Activated CD8-positive, alpha-beta T cell treated with anti-CD3 and anti-CD28 coated beads for 36 hours (primary cell): ENCODE results near the gene BTLA. TPM values are rescaled to one million over a fixed set of nuclear protein-coding genes. Genes with fewer than 3 reads are reported as not detected.
A peak's percentile ranks its signal among the peaks of the same experiment; 100 is the strongest.
"Not testable (repeated sequence)": the region's sequence is repeated elsewhere in the genome, so short reads cannot be mapped to it uniquely, and the experiment has no call there.

Experiments
- ATAC-seq: fragments of 200-7000 bp; cut with Tn5 transposase; one replicate; pipeline ENCODE4 v1.10.0; 2021; ENCODE audit warnings: mild to moderate bottlenecking, moderate library complexity
- CTCF ChIA-PET: fragments of 350-600 bp; sonication (Branson Sonifier 250); formaldehyde crosslinking; loops from one replicate; lab custom pipeline; 2021; ENCODE audit warnings: antibody characterized with exemption; lab: Charles Lee
- POLR2A ChIA-PET: fragments of 350-600 bp; sonication (Branson Sonifier 250); formaldehyde crosslinking; loops from one replicate; lab custom pipeline; 2021; ENCODE audit warnings: antibody characterized with exemption; lab: Charles Lee
- DNase-seq: peaks from one replicate; pipeline ENCODE4 v3.0.0-alpha.2; 2020
- H3K27ac Mint-ChIP-seq: one replicate; pipeline ENCODE4 v1.8.0; 2021; ENCODE audit warnings: mild to moderate bottlenecking, mixed read lengths
- H3K27me3 Mint-ChIP-seq: one replicate; pipeline ENCODE4 v1.8.0; 2021; ENCODE audit warnings: mixed read lengths
- H3K36me3 Mint-ChIP-seq: one replicate; pipeline ENCODE4 v1.8.0; 2021; ENCODE audit warnings: low read depth, mixed read lengths
- H3K4me1 Mint-ChIP-seq: one replicate; pipeline ENCODE4 v1.8.0; 2021; ENCODE audit warnings: low read depth, mixed read lengths
- H3K4me3 Mint-ChIP-seq: one replicate; pipeline ENCODE4 v1.8.0; 2021; ENCODE audit warnings: mild to moderate bottlenecking, moderate library complexity, mixed read lengths
- H3K9me3 Mint-ChIP-seq: one replicate; pipeline ENCODE4 v1.8.0; 2021; ENCODE audit warnings: mixed read lengths
- CTCF ChIP-seq: fragments of 200-600 bp; IDR thresholded peaks from one replicate; pipeline ENCODE4 v1.8.0; 2022; ENCODE audit warnings: antibody characterized with exemption, mild to moderate bottlenecking
- intact Hi-C: fragments of 100-400 bp; cut with micrococcal nuclease; formaldehyde crosslinking; loops from one replicate; pipeline ENCODE4 v1.10.0; 2022
- total RNA-seq, 2 experiments: library from RNA; stranded (reverse); gene quantifications; one replicate each; pipeline ENCODE4 v1.2.3, GENCODE V29; 2021

The BTLA gene
- total RNA-seq, 2 experiments from 2014 or later: 12.8 to 13.2 TPM

GRCh38 chr3:112467539-112467938 is 31.7 kb downstream of the BTLA start:
- no peak for TF ChIP-seq CTCF
- no peaks in the 10 kb centered on the region for H3K27me3 Mint-ChIP-seq
- DNase-seq: no peak
- no peaks in the 10 kb centered on the region for H3K9me3 Mint-ChIP-seq
- no peak for ATAC-seq
- H3K27ac Mint-ChIP-seq: peak overlapping the region; percentile 23
- H3K36me3 Mint-ChIP-seq: peaks cover 59% of the 10 kb centered on the region
- ChIA-PET POLR2A (interaction anchor here (0.6 kb wide), 1 partner anchor 11 kb away, joined by 3 read pairs; no protein-coding TSS in a partner anchor), CTCF (interaction anchor here (2.1 to 2.4 kb wide), 2 partner anchors 10 to 26 kb away, joined by 4 to 6 read pairs; no protein-coding TSS in a partner anchor)
- peaks cover 83% of the 10 kb centered on the region for H3K4me1 Mint-ChIP-seq
- no peak overlapping the region for H3K4me3 Mint-ChIP-seq
- intact Hi-C loops: no loop called here

DNA sequence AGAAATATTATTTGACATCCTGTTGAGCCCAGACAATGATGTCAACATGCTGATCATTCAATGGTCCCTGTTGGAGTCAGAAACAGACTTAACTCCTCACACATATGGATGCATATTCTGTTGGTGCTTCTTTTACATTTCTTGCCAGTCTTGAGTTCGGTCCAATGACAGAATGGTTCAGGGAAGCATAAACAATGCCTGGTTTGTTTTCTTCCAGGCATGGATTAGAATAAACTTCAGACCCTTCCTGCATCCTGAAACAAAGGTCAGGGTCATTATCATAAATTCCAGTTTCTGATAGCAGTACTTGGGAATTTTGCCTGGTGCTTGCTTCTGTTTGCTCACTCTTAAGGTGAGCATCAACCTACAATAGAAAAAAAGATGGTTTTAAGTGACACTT is 33.3 kb downstream of the BTLA start:
- POLR2A ChIA-PET: interaction anchor here (0.7 to 1.3 kb wide), 2 partner anchors 48 to 600 kb away, joined by 3 read pairs; no protein-coding TSS in a partner anchor
- CTCF ChIA-PET: interaction anchor here (0.6 to 2.4 kb wide), 2 partner anchors 12 to 423 kb away, joined by 3 to 6 read pairs; no protein-coding TSS in a partner anchor
- H3K27ac Mint-ChIP-seq: no peak overlapping the region
- H3K4me1 Mint-ChIP-seq: peaks cover 83% of the 10 kb centered on the region
- DNase-seq (no peak), ATAC-seq (no peak)
- intact Hi-C loops: no loop called here
- H3K36me3 Mint-ChIP-seq: peaks cover 60% of the 10 kb centered on the region
- peaks cover 4% of the 10 kb centered on the region for H3K9me3 Mint-ChIP-seq
- no peaks in the 10 kb centered on the region for H3K27me3 Mint-ChIP-seq
- TF ChIP-seq CTCF: no peak
- H3K4me3 Mint-ChIP-seq: no peak overlapping the region

- Mint-ChIP-seq H3K27ac (peak overlapping the region; percentile 89), H3K9me3 (peaks cover 5% of the 10 kb centered on the region), H3K4me3 (peak overlapping the region; percentile 37), H3K27me3 (no peaks in the 10 kb centered on the region), H3K36me3 (peaks cover 52% of the 10 kb centered on the region), H3K4me1 (peaks cover 84% of the 10 kb centered on the region)
- CTCF ChIA-PET: interaction anchor here (1.3 kb wide), 1 partner anchor 25 kb away, joined by 4 read pairs; no protein-coding TSS in a partner anchor
- TF ChIP-seq CTCF: no peak
- POLR2A ChIA-PET: interaction anchor here (0.8 to 1.1 kb wide), 3 partner anchors 35 to 134 kb away, joined by 3 to 5 read pairs (median 4); partner anchors contain the start of gene BTLA
- ATAC-seq: no peak
- DNase-seq: no peak
- intact Hi-C loops: loop anchor here (2.0 kb wide), 2 partner anchors 27 to 35 kb away; partner anchors contain the start of gene BTLA
Observed at GRCh38 chr3:112464264-112464663, 35.0 kb downstream of the BTLA start.

DNA sequence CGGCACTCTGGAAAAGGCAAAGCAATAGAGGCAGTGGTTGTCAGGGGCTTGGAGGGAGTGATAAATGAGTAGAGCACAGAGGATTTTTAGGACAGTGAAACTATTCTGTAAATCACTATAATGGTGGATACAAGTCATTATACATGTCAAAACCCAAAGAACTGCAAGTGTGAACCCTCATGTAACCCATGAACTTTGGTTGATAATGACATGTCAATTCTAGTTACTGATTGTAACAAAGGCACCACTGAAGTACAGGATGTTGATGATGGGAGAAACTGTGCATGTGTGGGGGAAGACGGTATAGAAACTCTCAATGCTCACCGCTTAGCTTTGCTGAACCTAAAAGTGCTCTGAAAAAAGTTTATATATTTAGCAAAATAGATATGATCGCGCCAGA is 36.0 kb downstream of the BTLA start:
- intact Hi-C loops: no loop called here
- Mint-ChIP-seq H3K27me3 (no peaks in the 10 kb centered on the region), H3K4me1 (peaks cover 77% of the 10 kb centered on the region), H3K36me3 (peaks cover 52% of the 10 kb centered on the region), H3K9me3 (peaks cover 5% of the 10 kb centered on the region), H3K4me3 (peak overlapping the region; percentile 50), H3K27ac (peak overlapping the region; percentile 89)
- ATAC-seq (peak; percentile 83), DNase-seq (peak; percentile 42)
- ChIA-PET POLR2A (interaction anchor here (1.0 to 1.5 kb wide), 2 partner anchors 28 to 45 kb away, joined by 3 read pairs; no protein-coding TSS in a partner anchor), CTCF (interaction anchor here (1.3 kb wide), 1 partner anchor 24 kb away, joined by 4 read pairs; no protein-coding TSS in a partner anchor)
- TF ChIP-seq CTCF: no peak

DNA sequence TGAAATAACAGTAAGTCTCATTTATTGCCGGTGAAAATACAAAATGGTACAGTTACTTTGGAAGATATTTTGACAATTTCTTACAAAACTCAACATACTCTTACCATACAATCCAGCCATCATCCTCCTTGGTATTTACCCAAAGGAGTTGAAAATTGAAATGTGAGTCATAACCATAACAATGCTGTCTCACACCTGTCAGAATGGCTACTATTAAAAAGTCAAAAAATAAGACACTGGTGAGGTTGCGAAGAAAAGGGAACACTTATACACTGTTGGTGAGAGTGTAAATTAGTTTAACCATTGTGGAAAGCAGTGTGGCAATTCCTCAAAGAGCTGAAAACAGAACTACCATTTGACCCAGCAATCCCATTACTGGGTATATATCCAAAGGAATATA is 37.5 kb downstream of the BTLA start:
- CTCF ChIA-PET, H3K9me3 Mint-ChIP-seq, H3K27me3 Mint-ChIP-seq, H3K4me3 Mint-ChIP-seq, DNase-seq, ATAC-seq, POLR2A ChIA-PET, intact Hi-C loops: not testable (repeated sequence)
- peaks cover 71% of the 10 kb centered on the region for H3K4me1 Mint-ChIP-seq
- H3K27ac Mint-ChIP-seq: peak overlapping the region; percentile 63
- H3K36me3 Mint-ChIP-seq: peaks cover 45% of the 10 kb centered on the region
